Motor neuron (in vitro differentiated cells): ENCODE results near the gene IL1RAPL1. TPM values are rescaled to one million over a fixed set of nuclear protein-coding genes. Genes with fewer than 3 reads are reported as not detected.

ENCODE experiments used
- ATAC-seq, 8 experiments: fragments of 200-7000 bp; cut with Tn5 transposase; replicated peaks in 6 of 8; 2 replicates each; pipeline ENCODE4 v1.8.0; 2021; ENCODE audit warnings: mild to moderate bottlenecking in 8 of 8, moderate library complexity in 8 of 8
- H3K27ac ChIP-seq, 2 donors: fragments of 250-450 bp; sonication (Bioruptor Pico); 2 replicates each; pipeline ENCODE4 v1.9.0; 2021; ENCODE audit warnings: antibody characterized with exemption in 2 of 2, mild to moderate bottlenecking in 2 of 2, moderate library complexity in 1 of 2
- H3K4me1 ChIP-seq, 2 donors: fragments of 250-450 bp; sonication (Bioruptor Pico); replicated peaks in 1 of 2; 2 replicates each; pipeline ENCODE4 v1.6.1; 2021; ENCODE audit warnings: antibody characterized with exemption in 2 of 2, mild to moderate bottlenecking in 2 of 2, moderate library complexity in 1 of 2
- H3K4me3 ChIP-seq, 5 donors: fragments of 250-450 bp; sonication (Bioruptor Pico); 2 replicates each; pipeline ENCODE4 v1.9.0; 2021; ENCODE audit warnings: antibody characterized with exemption in 5 of 5, mild to moderate bottlenecking in 5 of 5, moderate library complexity in 4 of 5
- WGBS, 10 experiments: fragments of 450-650 bp; shearing (Covaris generic); methylation state at CpG; one replicate each; pipeline ENCODE4 v1.0.0; 2022; 5-methylcytosine and 5-hydroxymethylcytosine counted together
- in situ Hi-C, 9 experiments: fragments of 400-800 bp; cut with MboI; loops; one replicate each; pipeline ENCODE4 v1.15.0; 2021; ENCODE audit warnings: low sequenced_read_pairs in 9 of 9, low pct_unique_long_range_greater_than_20kb in 2 of 9; ENCODE audit not compliant: unreplicated experiment in 9 of 9
- total RNA-seq, 8 experiments: library from RNA; unstranded; fragments of 300-600 nt; gene quantifications; 2 replicates each; pipeline versions ENCODE4 v1.2.3 to v1.2.4, GENCODE V29; 2022

IL1RAPL1 gene
- total RNA-seq, 8 experiments from 2014 or later = 0.18 to 6.1 (median 4.0) TPM; not detected in 2

GRCh38 chrX:29042341-29042740 lies 455.1 kb downstream of the IL1RAPL1 start:
- no peak overlapping the region for H3K27ac ChIP-seq
- in situ Hi-C loops = no loop called here
- H3K4me1 ChIP-seq = no peaks in the 10 kb centered on the region
- 8 to 92% (median 45%) methylated on average over 1 to 2 of the region's 2 CpGs; no CpG with 5 or more reads in 4 of the 10 experiments for WGBS, 10 experiments
- H3K4me3 ChIP-seq = no peak overlapping the region
- ATAC-seq = no peak

GRCh38 chrX:29043746-29044145 lies 456.5 kb downstream of the IL1RAPL1 start:
- ATAC-seq = peak in 1 of 8 experiments; percentile 16

GRCh38 chrX:29044423-29045184 lies 457.4 kb downstream of the IL1RAPL1 start:
- 0 to 100% (median 57%) methylated on average over 1 to 6 of the region's 7 CpGs; no CpG with 5 or more reads in 2 of the 10 experiments for WGBS, 10 experiments
- in situ Hi-C loops = no loop called here
- Histone ChIP-seq H3K4me3 (no peak overlapping the region), H3K4me1 (no peaks in the 10 kb centered on the region), H3K27ac (no peak overlapping the region)
- ATAC-seq = peak in 3 of 8 experiments; percentile 30 to 77 (median 63)

More at GRCh38 chrX:29043746-29044145, 456.5 kb downstream of the IL1RAPL1 start:
- H3K4me1 ChIP-seq = no peaks in the 10 kb centered on the region
- no peak overlapping the region for H3K27ac ChIP-seq
- in situ Hi-C loops = no loop called here
- WGBS, 10 experiments = 0 to 100% (median 0%) methylated on average over 1 to 2 of the region's 3 CpGs; no CpG with 5 or more reads in 5 of the 10 experiments
- H3K4me3 ChIP-seq = no peak overlapping the region

- no peak for ATAC-seq
- Histone ChIP-seq H3K4me1 (no peaks in the 10 kb centered on the region), H3K27ac (no peak overlapping the region), H3K4me3 (no peak overlapping the region)
- 0 to 100% (median 61%) methylated on average over 1 to 2 of the region's 2 CpGs; no CpG with 5 or more reads in 3 of the 10 experiments for WGBS, 10 experiments
- in situ Hi-C loops = no loop called here
Observed at GRCh38 chrX:29065477-29065876, 478.2 kb downstream of the IL1RAPL1 start.

GRCh38 chrX:29066516-29066915 lies 479.3 kb downstream of the IL1RAPL1 start:
- WGBS, 10 experiments = 20% methylated on average over 1 of the region's 1 CpG; no CpG with 5 or more reads in 9 of the 10 experiments
- no peaks in the 10 kb centered on the region for H3K4me1 ChIP-seq
- in situ Hi-C loops = no loop called here
- no peak overlapping the region for H3K27ac ChIP-seq
- H3K4me3 ChIP-seq = no peak overlapping the region
- ATAC-seq = no peak

- WGBS, 10 experiments = 23 to 100% (median 50%) methylated on average over 1 to 4 of the region's 4 CpGs; no CpG with 5 or more reads in 4 of the 10 experiments
- peak in 1 of 8 experiments; percentile 17 for ATAC-seq
- in situ Hi-C loops = no loop called here
- Histone ChIP-seq H3K4me3 (no peak overlapping the region), H3K4me1 (no peaks in the 10 kb centered on the region), H3K27ac (no peak overlapping the region)
Observed at GRCh38 chrX:29067351-29067750, 480.1 kb downstream of the IL1RAPL1 start.

- ATAC-seq = peak in 2 of 8 experiments; percentile 27 to 29
- WGBS, 10 experiments = 20 to 100% (median 76%) methylated on average over 2 to 4 of the region's 5 CpGs; no CpG with 5 or more reads in 5 of the 10 experiments
- in situ Hi-C loops = no loop called here
- no peak overlapping the region for H3K27ac ChIP-seq
- H3K4me3 ChIP-seq = no peak overlapping the region
- no peaks in the 10 kb centered on the region for H3K4me1 ChIP-seq
Observed at GRCh38 chrX:29071525-29072320, 484.5 kb downstream of the IL1RAPL1 start.

GRCh38 chrX:29082558-29082957 lies 495.3 kb downstream of the IL1RAPL1 start:
- in situ Hi-C loops = no loop called here
- Histone ChIP-seq H3K4me3 (no peak overlapping the region), H3K4me1 (no peaks in the 10 kb centered on the region), H3K27ac (no peak overlapping the region)
- 37 to 100% (median 93%) methylated on average over 1 to 3 of the region's 3 CpGs; no CpG with 5 or more reads in 5 of the 10 experiments for WGBS, 10 experiments
- ATAC-seq = no peak

GRCh38 chrX:29083823-29084222 lies 496.6 kb downstream of the IL1RAPL1 start:
- WGBS, 10 experiments = 0 to 33% (median 0%) methylated on average over 1 to 2 of the region's 2 CpGs; no CpG with 5 or more reads in 7 of the 10 experiments
- in situ Hi-C loops = no loop called here
- H3K27ac ChIP-seq = no peak overlapping the region
- no peak for ATAC-seq
- H3K4me1 ChIP-seq = no peaks in the 10 kb centered on the region
- H3K4me3 ChIP-seq = no peak overlapping the region

GRCh38 chrX:29090811-29091210 lies 503.6 kb downstream of the IL1RAPL1 start:
- in situ Hi-C loops = no loop called here
- WGBS, 10 experiments = 0 to 20% (median 20%) methylated on average over 1 to 2 of the region's 2 CpGs; no CpG with 5 or more reads in 7 of the 10 experiments
- Histone ChIP-seq H3K27ac (no peak overlapping the region), H3K4me1 (no peaks in the 10 kb centered on the region), H3K4me3 (no peak overlapping the region)
- peak in 3 of 8 experiments; percentile 30 to 49 (median 48) for ATAC-seq

- ATAC-seq = no peak
- in situ Hi-C loops = no loop called here
- Histone ChIP-seq H3K4me3 (no peak overlapping the region), H3K4me1 (no peaks in the 10 kb centered on the region), H3K27ac (no peak overlapping the region)
- 0 to 80% (median 13%) methylated on average over 1 of the region's 1 CpG; no CpG with 5 or more reads in 3 of the 10 experiments for WGBS, 10 experiments
Observed at GRCh38 chrX:29107231-29107630, 520.0 kb downstream of the IL1RAPL1 start.

GRCh38 chrX:29110041-29110440 lies 522.8 kb downstream of the IL1RAPL1 start:
- in situ Hi-C loops = no loop called here
- H3K4me1 ChIP-seq = no peaks in the 10 kb centered on the region
- H3K4me3 ChIP-seq = no peak overlapping the region
- 0 to 45% (median 10%) methylated on average over 3 of the region's 3 CpGs; no CpG with 5 or more reads in 6 of the 10 experiments for WGBS, 10 experiments
- no peak overlapping the region for H3K27ac ChIP-seq
- ATAC-seq = no peak

- no peak for ATAC-seq
- Histone ChIP-seq H3K27ac (no peak overlapping the region), H3K4me3 (no peak overlapping the region), H3K4me1 (no peaks in the 10 kb centered on the region)
- in situ Hi-C loops = no loop called here
- WGBS, 10 experiments = 0 to 100% (median 37%) methylated on average over 1 of the region's 1 CpG; no CpG with 5 or more reads in 6 of the 10 experiments
Observed at GRCh38 chrX:29113221-29113620, 526.0 kb downstream of the IL1RAPL1 start.
